Activated CD8-positive, alpha-beta memory T cell treated with anti-CD3 and anti-CD28 coated beads, Interleukin-2, amount 50 U/mL, for 48 hours (primary cell): ENCODE measurements around the gene MRPL12.

Source experiments
- DNase-seq: peaks from one replicate; pipeline ENCODE4 v3.0.0-alpha.2; 2020

Gene MRPL12

DNA sequence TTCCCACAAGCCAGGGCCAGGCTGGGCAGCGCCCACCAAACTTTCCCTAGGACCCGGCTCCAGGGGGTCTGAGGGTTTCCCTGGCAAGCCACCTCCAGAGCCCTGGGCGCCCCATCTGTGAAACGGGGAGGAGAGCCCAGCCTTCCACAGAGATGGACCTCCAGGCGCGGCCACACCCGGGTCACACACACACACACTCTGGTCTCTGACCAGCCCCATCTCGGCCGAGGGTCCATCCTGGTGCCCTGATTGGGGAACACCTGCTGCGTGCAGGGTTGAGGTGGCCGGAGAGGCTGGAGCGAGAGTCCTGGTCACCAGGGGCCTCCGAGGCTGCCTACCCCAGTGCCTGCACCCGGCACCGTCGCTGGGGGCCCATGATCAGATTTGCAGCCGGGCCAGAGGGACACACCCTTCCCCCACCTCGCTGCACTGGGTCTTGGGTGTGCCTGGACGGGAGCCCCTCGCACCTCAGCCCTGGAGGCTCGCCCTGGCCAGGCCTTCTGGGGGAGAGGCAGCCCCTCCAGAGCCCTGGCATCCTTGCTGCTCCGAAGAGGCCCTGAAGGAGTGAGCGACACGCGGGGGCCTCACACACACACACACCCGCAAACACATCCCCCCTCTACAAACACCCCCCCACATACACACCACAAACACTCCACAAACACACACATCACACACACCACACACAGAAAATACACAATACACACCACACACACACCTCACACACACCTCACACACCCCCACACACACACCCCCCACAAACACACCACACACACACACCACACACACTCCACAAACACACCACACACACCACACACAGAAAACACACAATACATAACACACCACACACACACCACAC is 38.7 kb downstream of the MRPL12 start:
- no peak for DNase-seq
